ENCODE measurements around the gene TBC1D22A.

- TF ChIP-seq POLR2AphosphoS5 (IDR thresholded peaks at IDR 0.05) = no peak
- TF ChIP-seq, protein P1, sequence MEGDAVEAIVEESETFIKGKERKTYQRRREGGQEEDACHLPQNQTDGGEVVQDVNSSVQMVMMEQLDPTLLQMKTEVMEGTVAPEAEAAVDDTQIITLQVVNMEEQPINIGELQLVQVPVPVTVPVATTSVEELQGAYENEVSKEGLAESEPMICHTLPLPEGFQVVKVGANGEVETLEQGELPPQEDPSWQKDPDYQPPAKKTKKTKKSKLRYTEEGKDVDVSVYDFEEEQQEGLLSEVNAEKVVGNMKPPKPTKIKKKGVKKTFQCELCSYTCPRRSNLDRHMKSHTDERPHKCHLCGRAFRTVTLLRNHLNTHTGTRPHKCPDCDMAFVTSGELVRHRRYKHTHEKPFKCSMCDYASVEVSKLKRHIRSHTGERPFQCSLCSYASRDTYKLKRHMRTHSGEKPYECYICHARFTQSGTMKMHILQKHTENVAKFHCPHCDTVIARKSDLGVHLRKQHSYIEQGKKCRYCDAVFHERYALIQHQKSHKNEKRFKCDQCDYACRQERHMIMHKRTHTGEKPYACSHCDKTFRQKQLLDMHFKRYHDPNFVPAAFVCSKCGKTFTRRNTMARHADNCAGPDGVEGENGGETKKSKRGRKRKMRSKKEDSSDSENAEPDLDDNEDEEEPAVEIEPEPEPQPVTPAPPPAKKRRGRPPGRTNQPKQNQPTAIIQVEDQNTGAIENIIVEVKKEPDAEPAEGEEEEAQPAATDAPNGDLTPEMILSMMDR (IDR thresholded peaks at IDR 0.05; ENCODE audit: poor library complexity, severe bottlenecking) = no peak
- TF ChIP-seq EP300 (conservative IDR thresholded peaks at IDR 0.05; ENCODE audit: poor library complexity, severe bottlenecking) = no peak
- TF ChIP-seq TAF1 (IDR thresholded peaks at IDR 0.05; ENCODE audit: low read depth) = no peak
- no peak for TF ChIP-seq EZH2 (IDR thresholded peaks at IDR 0.05; ENCODE audit: borderline replicate concordance, insufficient read depth, low read length, poor library complexity, severe bottlenecking)
- TF ChIP-seq, protein P2, sequence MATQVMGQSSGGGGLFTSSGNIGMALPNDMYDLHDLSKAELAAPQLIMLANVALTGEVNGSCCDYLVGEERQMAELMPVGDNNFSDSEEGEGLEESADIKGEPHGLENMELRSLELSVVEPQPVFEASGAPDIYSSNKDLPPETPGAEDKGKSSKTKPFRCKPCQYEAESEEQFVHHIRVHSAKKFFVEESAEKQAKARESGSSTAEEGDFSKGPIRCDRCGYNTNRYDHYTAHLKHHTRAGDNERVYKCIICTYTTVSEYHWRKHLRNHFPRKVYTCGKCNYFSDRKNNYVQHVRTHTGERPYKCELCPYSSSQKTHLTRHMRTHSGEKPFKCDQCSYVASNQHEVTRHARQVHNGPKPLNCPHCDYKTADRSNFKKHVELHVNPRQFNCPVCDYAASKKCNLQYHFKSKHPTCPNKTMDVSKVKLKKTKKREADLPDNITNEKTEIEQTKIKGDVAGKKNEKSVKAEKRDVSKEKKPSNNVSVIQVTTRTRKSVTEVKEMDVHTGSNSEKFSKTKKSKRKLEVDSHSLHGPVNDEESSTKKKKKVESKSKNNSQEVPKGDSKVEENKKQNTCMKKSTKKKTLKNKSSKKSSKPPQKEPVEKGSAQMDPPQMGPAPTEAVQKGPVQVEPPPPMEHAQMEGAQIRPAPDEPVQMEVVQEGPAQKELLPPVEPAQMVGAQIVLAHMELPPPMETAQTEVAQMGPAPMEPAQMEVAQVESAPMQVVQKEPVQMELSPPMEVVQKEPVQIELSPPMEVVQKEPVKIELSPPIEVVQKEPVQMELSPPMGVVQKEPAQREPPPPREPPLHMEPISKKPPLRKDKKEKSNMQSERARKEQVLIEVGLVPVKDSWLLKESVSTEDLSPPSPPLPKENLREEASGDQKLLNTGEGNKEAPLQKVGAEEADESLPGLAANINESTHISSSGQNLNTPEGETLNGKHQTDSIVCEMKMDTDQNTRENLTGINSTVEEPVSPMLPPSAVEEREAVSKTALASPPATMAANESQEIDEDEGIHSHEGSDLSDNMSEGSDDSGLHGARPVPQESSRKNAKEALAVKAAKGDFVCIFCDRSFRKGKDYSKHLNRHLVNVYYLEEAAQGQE (IDR thresholded peaks at IDR 0.05; ENCODE audit: borderline replicate concordance) = no peak
- TF ChIP-seq MXI1 (conservative IDR thresholded peaks at IDR 0.05; ENCODE audit: poor library complexity, severe bottlenecking) = no peak
- no peak for TF ChIP-seq RAD21 (conservative IDR thresholded peaks at IDR 0.05)
Observed at GRCh38 chr22:47030143-47030661, 267.8 kb downstream of the TBC1D22A start.
